ENCODE measurements around the gene OPRL1. TPM values are rescaled to one million over a fixed set of nuclear protein-coding genes. Genes with fewer than 3 reads are reported as not detected.
A peak's percentile ranks its signal among the peaks of the same experiment; 100 is the strongest.

The OPRL1 gene
- total RNA-seq, 2 donors from 2014 or later = 1.5 to 2.9 TPM

DNA sequence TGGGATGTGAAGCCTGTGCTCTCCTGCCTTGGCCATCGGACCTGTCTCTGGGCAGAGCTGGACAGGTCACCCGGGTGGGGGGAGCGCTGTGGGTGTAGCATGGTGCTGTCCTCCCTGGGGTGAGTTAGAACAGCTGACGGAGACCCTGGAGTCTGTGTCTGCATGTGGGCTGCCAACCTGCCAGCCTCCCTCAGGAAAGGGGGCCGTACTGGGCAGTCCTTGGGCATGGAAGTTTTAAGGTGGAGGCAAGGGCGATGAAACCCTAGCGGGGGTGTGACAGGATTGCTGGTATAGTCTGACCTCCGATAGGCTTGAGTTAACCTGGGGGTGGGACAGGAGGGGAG is 32.9 kb upstream of the OPRL1 start:
- Histone ChIP-seq H3K4me1 (replicated peaks) (peaks cover 3% of the 10 kb centered on the region), H3K9me3 (no peaks in the 10 kb centered on the region), H3K27ac (no peak overlapping the region), H3K36me3 (no peaks in the 10 kb centered on the region), H3K4me3 (no peak overlapping the region), H3K27me3 (replicated peaks; ENCODE audit: insufficient read depth) (peaks cover 10% of the 10 kb centered on the region)
- no peak for DNase-seq (ENCODE audit: low spot score)
- TF ChIP-seq POLR2AphosphoS5 (IDR thresholded peaks at IDR 0.05) = no peak
- TF ChIP-seq, protein P1, sequence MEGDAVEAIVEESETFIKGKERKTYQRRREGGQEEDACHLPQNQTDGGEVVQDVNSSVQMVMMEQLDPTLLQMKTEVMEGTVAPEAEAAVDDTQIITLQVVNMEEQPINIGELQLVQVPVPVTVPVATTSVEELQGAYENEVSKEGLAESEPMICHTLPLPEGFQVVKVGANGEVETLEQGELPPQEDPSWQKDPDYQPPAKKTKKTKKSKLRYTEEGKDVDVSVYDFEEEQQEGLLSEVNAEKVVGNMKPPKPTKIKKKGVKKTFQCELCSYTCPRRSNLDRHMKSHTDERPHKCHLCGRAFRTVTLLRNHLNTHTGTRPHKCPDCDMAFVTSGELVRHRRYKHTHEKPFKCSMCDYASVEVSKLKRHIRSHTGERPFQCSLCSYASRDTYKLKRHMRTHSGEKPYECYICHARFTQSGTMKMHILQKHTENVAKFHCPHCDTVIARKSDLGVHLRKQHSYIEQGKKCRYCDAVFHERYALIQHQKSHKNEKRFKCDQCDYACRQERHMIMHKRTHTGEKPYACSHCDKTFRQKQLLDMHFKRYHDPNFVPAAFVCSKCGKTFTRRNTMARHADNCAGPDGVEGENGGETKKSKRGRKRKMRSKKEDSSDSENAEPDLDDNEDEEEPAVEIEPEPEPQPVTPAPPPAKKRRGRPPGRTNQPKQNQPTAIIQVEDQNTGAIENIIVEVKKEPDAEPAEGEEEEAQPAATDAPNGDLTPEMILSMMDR (IDR thresholded peaks at IDR 0.05) = no peak
- no peak for TF ChIP-seq POLR2A (IDR thresholded peaks at IDR 0.05)
- intact Hi-C loops (cut with DNase I) = no loop called here
- 82% methylated on average over 8 of the region's 8 CpGs for WGBS

DNA sequence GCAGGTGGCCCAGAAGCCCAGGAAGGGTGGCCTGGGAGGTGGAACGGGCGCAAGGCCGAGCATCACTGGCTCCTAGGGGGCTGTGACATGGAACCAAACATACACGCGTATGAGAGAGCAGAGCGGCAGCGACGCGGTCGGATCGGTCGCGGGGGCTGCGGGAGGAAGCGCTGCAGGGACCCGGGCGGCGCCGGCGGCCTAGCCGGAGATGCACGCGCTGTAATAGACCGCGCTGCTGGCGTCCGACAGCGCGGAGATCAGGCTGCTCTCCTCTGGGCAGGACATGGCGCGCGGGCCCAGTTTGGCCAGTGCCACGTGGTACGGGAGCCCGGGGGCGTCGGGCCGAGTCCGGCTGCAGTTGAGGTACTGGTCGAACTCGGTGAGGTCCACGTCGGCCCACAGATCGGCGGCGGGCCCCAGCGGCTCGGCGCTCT is 31.9 kb upstream of the OPRL1 start:
- H3K27ac ChIP-seq = no peak overlapping the region
- TF ChIP-seq, protein P1 (IDR thresholded peaks at IDR 0.05) = no peak
- TF ChIP-seq POLR2AphosphoS5 (IDR thresholded peaks at IDR 0.05) (no peak), POLR2A (IDR thresholded peaks at IDR 0.05) (no peak)
- WGBS = 3% methylated on average over 42 of the region's 49 CpGs
- H3K36me3 ChIP-seq = no peaks in the 10 kb centered on the region
- no peaks in the 10 kb centered on the region for H3K9me3 ChIP-seq
- no peak for DNase-seq (ENCODE audit: low spot score)
- peaks cover 3% of the 10 kb centered on the region for H3K4me1 ChIP-seq (replicated peaks)
- peak overlapping the region in 1 of 2 donors; percentile 5 for H3K4me3 ChIP-seq
- intact Hi-C loops (cut with DNase I) = no loop called here
- peaks cover 10% of the 10 kb centered on the region for H3K27me3 ChIP-seq (replicated peaks; ENCODE audit: insufficient read depth)

- H3K27me3 ChIP-seq (replicated peaks; ENCODE audit: insufficient read depth) = peaks cover 13% of the 10 kb centered on the region
- DNase-seq (ENCODE audit: low spot score) = no peak
- TF ChIP-seq POLR2AphosphoS5 (IDR thresholded peaks at IDR 0.05) = no peak
- no peak for TF ChIP-seq POLR2A (IDR thresholded peaks at IDR 0.05)
- TF ChIP-seq, protein P1 (IDR thresholded peaks at IDR 0.05) = no peak
- H3K4me1 ChIP-seq (replicated peaks) = peaks cover 3% of the 10 kb centered on the region
- WGBS = 5% methylated on average over 31 of the region's 101 CpGs
- no peak overlapping the region for H3K27ac ChIP-seq
- H3K4me3 ChIP-seq = peak overlapping the region in 1 of 2 donors; percentile 5
- no peaks in the 10 kb centered on the region for H3K36me3 ChIP-seq
- no peaks in the 10 kb centered on the region for H3K9me3 ChIP-seq
- intact Hi-C loops (cut with DNase I) = no loop called here
Observed at GRCh38 chr20:64048402-64049044, 31.4 kb upstream of the OPRL1 start.

- Histone ChIP-seq H3K27ac (no peak within 1 kb of the TSS), H3K4me3 (peak within 1 kb of the TSS; percentile 4 to 18), H3K9me3 (no peaks in the 10 kb centered on the region), H3K36me3 (no peaks in the 10 kb centered on the region), H3K4me1 (replicated peaks) (peaks cover 3% of the 10 kb centered on the region), H3K27me3 (replicated peaks; ENCODE audit: insufficient read depth) (peaks cover 13% of the 10 kb centered on the region)
- intact Hi-C loops (cut with DNase I) = no loop called here
- WGBS = under 1% methylated on average over 75 of the region's 111 CpGs
- no peak for DNase-seq (ENCODE audit: low spot score)
- TF ChIP-seq POLR2AphosphoS5 (IDR thresholded peaks at IDR 0.05) (no peak), POLR2A (IDR thresholded peaks at IDR 0.05) (no peak)
- TF ChIP-seq, protein P1 (IDR thresholded peaks at IDR 0.05) = no peak
Observed at GRCh38 chr20:64049060-64049877, 30.6 kb upstream of the OPRL1 start, which contains the start of gene SOX18. SOX18 (minus strand) TSS chr20:64049639; CDS start chr20:64049516, 123 bp downstream.
